HepG2 (cell line): Measurements from ENCODE around the gene LIMCH1.
"Not testable (repeated sequence)": the region's sequence is repeated elsewhere in the genome, so short reads cannot be mapped to it uniquely, and the experiment has no call there.

Source experiments
- AHR ChIP-seq: IDR thresholded peaks from 2 replicates; pipeline ENCODE4 v1.6.1; 2018; ENCODE audit warnings: missing genetic modification reagents, missing compliant biosample characterization
- ARNTL ChIP-seq: sonication (generic); formaldehyde crosslinking; IDR thresholded peaks from 2 replicates; pipeline ENCODE4 v1.4.0; 2020; ENCODE audit warnings: mild to moderate bottlenecking, missing genetic modification reagents
- ATF7 ChIP-seq, 2 experiments: fragments of 450-650 bp in 1 of 2; sonication (generic) in 1 of 2; formaldehyde crosslinking in 1 of 2; IDR thresholded peaks; 2 replicates each; pipeline versions ENCODE4 v1.4.0 to v1.6.1; 2016 to 2020; ENCODE audit warnings: antibody characterized with exemption in 1 of 2, mild to moderate bottlenecking in 1 of 2, missing genetic modification reagents in 1 of 2
- ESRRA ChIP-seq: sonication (generic); formaldehyde crosslinking; IDR thresholded peaks from 2 replicates; pipeline ENCODE4 v1.5.1; 2020; ENCODE audit warnings: mild to moderate bottlenecking, low read depth, missing genetic modification reagents
- HCFC1 ChIP-seq: fragments of 150-350 bp; IDR thresholded peaks from 2 replicates; pipeline ENCODE4 v1.6.1; 2014; ENCODE audit warnings: low read depth, low read length
- JARID2 ChIP-seq: sonication (generic); formaldehyde crosslinking; IDR thresholded peaks from 2 replicates; pipeline ENCODE4 v1.8.1; 2023; ENCODE audit warnings: missing genetic modification reagents, inconsistent platforms; ENCODE audit not compliant: insufficient replicate concordance
- NFRKB ChIP-seq: fragments of 450-650 bp; IDR thresholded peaks from 2 replicates; pipeline ENCODE4 v1.6.1; 2017
- PAWR ChIP-seq: sonication (generic); formaldehyde crosslinking; IDR thresholded peaks from 2 replicates; pipeline ENCODE4 v1.4.0; 2020; ENCODE audit warnings: missing genetic modification reagents, mild to moderate bottlenecking, borderline replicate concordance
- PCBP1 ChIP-seq: fragments of 200-400 bp; formaldehyde crosslinking; IDR thresholded peaks from 2 replicates; pipeline ENCODE4 v1.6.1; 2017; ENCODE audit warnings: mild to moderate bottlenecking, low read depth, low read length, borderline replicate concordance
- POLR2A ChIP-seq, 2 experiments: IDR thresholded peaks; 2 replicates each; pipeline ENCODE4 v1.6.1; 2011; ENCODE audit warnings: low read depth in 2 of 2, low read length in 2 of 2, mild to moderate bottlenecking in 1 of 2, moderate library complexity in 1 of 2; ENCODE audit not compliant: insufficient read depth in 1 of 2
- SALL2 ChIP-seq: sonication (generic); formaldehyde crosslinking; IDR thresholded peaks from 2 replicates; pipeline ENCODE4 v1.8.1; 2023; ENCODE audit warnings: mild to moderate bottlenecking, missing genetic modification reagents, inconsistent platforms
- SMARCE1 ChIP-seq: fragments of 450-650 bp; IDR thresholded peaks from 2 replicates; pipeline ENCODE4 v1.6.1; 2017; ENCODE audit warnings: borderline replicate concordance
- TF ChIP-seq, protein P1 (sequence below): IDR thresholded peaks from 2 replicates; pipeline ENCODE4 v1.6.1; 2016

DNA sequence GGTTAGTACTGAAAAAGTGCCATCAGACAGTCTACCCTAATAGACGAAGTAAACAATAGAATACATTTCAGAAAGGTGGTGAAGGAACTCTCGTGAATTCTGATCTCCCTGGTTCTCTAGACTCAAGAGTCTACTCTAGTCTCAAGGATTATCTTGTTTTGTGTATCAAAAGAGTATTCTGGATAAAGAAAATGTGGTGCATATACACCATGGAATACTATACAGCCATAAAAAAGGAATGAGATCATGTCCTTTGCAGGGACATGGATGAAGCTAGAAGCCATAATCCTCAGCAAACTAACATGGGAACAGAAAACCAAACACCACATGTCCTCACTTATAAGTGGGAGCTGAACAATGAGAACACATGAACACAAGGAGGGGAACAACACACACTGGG lies 173.7 kb downstream of the LIMCH1 start:
- not testable (repeated sequence) for TF ChIP-seq JARID2 (CRISPR knock-in tag); HCFC1; SMARCE1; ARNTL (CRISPR knock-in tag); PCBP1; PAWR (CRISPR knock-in tag); ATF7 (IDR thresholded peaks at IDR 0.05); ATF7 (CRISPR knock-in tag; IDR thresholded peaks at IDR 0.05); POLR2A (IDR thresholded peaks at IDR 0.05; ENCODE audit: insufficient read depth in 1 of 2, low read depth in 2 of 2, low read length in 2 of 2); NFRKB; AHR (CRISPR knock-in tag); SALL2 (CRISPR knock-in tag); ESRRA
- TF ChIP-seq, protein P1, sequence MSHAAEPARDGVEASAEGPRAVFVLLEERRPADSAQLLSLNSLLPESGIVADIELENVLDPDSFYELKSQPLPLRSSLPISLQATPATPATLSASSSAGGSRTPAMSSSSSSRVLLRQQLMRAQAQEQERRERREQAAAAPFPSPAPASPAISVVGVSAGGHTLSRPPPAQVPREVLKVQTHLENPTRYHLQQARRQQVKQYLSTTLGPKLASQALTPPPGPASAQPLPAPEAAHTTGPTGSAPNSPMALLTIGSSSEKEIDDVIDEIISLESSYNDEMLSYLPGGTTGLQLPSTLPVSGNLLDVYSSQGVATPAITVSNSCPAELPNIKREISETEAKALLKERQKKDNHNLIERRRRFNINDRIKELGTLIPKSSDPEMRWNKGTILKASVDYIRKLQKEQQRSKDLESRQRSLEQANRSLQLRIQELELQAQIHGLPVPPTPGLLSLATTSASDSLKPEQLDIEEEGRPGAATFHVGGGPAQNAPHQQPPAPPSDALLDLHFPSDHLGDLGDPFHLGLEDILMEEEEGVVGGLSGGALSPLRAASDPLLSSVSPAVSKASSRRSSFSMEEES, result not testable (repeated sequence)
